Prostate gland (tissue), 2 donors: ENCODE data around the gene RSBN1L. TPM values are rescaled to one million over a fixed set of nuclear protein-coding genes. Genes with fewer than 3 reads are reported as not detected.

Experiments
- DNase-seq: peaks from one replicate; pipeline ENCODE4 v3.0.0-alpha.2; 2019; ENCODE audit warnings: low spot score
- H3K27ac ChIP-seq, 2 donors: fragments of 200-600 bp; sonication (generic); 2 replicates each; pipeline ENCODE4 v1.5.1; 2017 to 2019
- H3K27me3 ChIP-seq: fragments of 200-600 bp; sonication (generic); replicated peaks from 2 replicates; pipeline ENCODE4 v1.5.1; 2019; ENCODE audit not compliant: insufficient read depth
- H3K36me3 ChIP-seq, 2 donors: fragments of 200-600 bp; sonication (generic); 1 replicate in 1 of 2; 2 replicates in 1 of 2; pipeline versions ENCODE4 v1.5.1 to v1.8.1; 2017 to 2019
- H3K4me1 ChIP-seq: fragments of 200-600 bp; sonication (generic); replicated peaks from 2 replicates; pipeline ENCODE4 v1.5.1; 2019
- H3K4me3 ChIP-seq, 2 donors: fragments of 200-600 bp; sonication (generic); 2 replicates each; pipeline ENCODE4 v1.5.1; 2017 to 2019
- H3K9me3 ChIP-seq: fragments of 200-600 bp; sonication (generic); 2 replicates; pipeline ENCODE4 v1.5.1; 2017
- CTCF ChIP-seq, 4 experiments: fragments of 200-600 bp in 2 of 4; fragments of 450-650 bp in 2 of 4; sonication (generic) in 2 of 4; IDR thresholded peaks; 1 replicate in 3 of 4; 2 replicates in 1 of 4; pipeline ENCODE4 v1.5.1; 2016 to 2019; ENCODE audit warnings: antibody characterized with exemption in 4 of 4, mild to moderate bottlenecking in 2 of 4, moderate library complexity in 2 of 4
- POLR2A ChIP-seq: fragments of 450-650 bp; IDR thresholded peaks from one replicate; pipeline ENCODE4 v1.6.1; 2016; ENCODE audit warnings: antibody characterized with exemption, mild to moderate bottlenecking
- POLR2AphosphoS5 ChIP-seq: sonication (generic); formaldehyde crosslinking; IDR thresholded peaks from one replicate; pipeline ENCODE4 v1.6.1; 2017; ENCODE audit warnings: antibody characterized with exemption
- WGBS: methylation state at CpG from one replicate; pipeline ENCODE4 v1.1.5; 2018; 5-methylcytosine and 5-hydroxymethylcytosine counted together
- intact Hi-C: fragments of 100-400 bp; cut with DNase I; formaldehyde crosslinking; loops from one replicate; pipeline ENCODE4 v1.14.2; 2022
- total RNA-seq, 2 donors: library from RNA; depleted of rRNA; stranded (reverse); fragments of >200 nt; gene quantifications; one replicate each; pipeline ENCODE4 v1.1.0, GENCODE V29; 2016

RSBN1L gene
- total RNA-seq, 2 donors from 2014 or later: 19.4 to 20.7 TPM

DNA sequence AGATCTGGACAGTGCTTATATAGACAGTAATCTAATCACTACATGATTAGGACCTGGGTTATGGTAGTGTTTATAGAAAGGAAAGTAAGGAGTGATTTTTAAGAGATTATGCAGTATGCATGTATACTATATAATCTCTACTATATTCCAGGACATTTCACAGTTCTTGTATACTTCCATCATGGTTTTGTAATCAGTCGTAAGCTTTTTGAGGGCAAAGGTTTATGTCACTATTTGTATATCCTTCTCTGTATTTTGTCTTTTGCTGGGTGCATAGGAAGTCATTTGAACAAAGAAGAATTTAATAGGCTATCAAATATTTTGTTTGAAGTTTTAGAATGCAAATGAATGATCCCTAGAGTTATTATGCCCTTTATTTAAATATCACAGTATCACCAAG, 39.2 kb downstream of the RSBN1L start:
- no peak overlapping the region for H3K27ac ChIP-seq
- intact Hi-C loops: no loop called here
- TF ChIP-seq POLR2A: no peak
- TF ChIP-seq CTCF (IDR thresholded peaks at IDR 0.05): no peak
- no peaks in the 10 kb centered on the region for H3K4me1 ChIP-seq
- no peak for DNase-seq
- no peaks in the 10 kb centered on the region for H3K36me3 ChIP-seq
- WGBS: 87% methylated on average over 1 of the region's 1 CpG
- H3K4me3 ChIP-seq: no peak overlapping the region
- H3K9me3 ChIP-seq: no peaks in the 10 kb centered on the region
- no peaks in the 10 kb centered on the region for H3K27me3 ChIP-seq

GRCh38 chr7:77736991-77737390, 40.7 kb downstream of the RSBN1L start:
- WGBS: 88% methylated on average over 5 of the region's 5 CpGs
- Histone ChIP-seq H3K27ac (no peak overlapping the region), H3K27me3 (no peaks in the 10 kb centered on the region), H3K4me1 (no peaks in the 10 kb centered on the region), H3K36me3 (no peaks in the 10 kb centered on the region), H3K9me3 (no peaks in the 10 kb centered on the region), H3K4me3 (no peak overlapping the region)
- no peak for TF ChIP-seq POLR2AphosphoS5
- no peak for TF ChIP-seq POLR2A
- no peak for TF ChIP-seq CTCF (IDR thresholded peaks at IDR 0.05)
- intact Hi-C loops: no loop called here
- no peak for DNase-seq

DNA sequence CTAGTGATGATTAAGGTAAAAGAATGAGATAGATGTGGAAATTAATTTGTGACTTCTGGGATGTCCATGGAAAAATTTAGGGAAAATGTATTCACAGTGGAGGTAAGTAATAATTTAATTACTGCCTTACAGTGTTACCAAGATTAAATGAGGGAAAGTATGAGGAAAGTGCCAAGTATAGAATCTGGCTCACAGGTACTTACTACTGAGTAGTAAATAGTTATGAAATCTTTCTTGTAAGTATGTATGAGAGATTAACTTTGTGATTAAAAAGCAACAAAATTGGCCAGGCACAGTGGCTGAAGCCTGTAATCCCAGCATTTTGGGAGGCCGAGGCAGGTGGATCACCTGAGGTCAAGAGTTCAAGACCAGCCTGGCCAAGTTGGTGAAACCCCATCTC, 42.1 kb downstream of the RSBN1L start:
- no peaks in the 10 kb centered on the region for H3K4me1 ChIP-seq
- WGBS: 96% methylated on average over 1 of the region's 1 CpG
- no peaks in the 10 kb centered on the region for H3K9me3 ChIP-seq
- no peaks in the 10 kb centered on the region for H3K36me3 ChIP-seq
- DNase-seq: no peak
- H3K27me3 ChIP-seq: no peaks in the 10 kb centered on the region
- H3K27ac ChIP-seq: no peak overlapping the region
- no peak overlapping the region for H3K4me3 ChIP-seq
- intact Hi-C loops: no loop called here
- no peak for TF ChIP-seq CTCF (IDR thresholded peaks at IDR 0.05)
- TF ChIP-seq POLR2A: no peak
- no peak for TF ChIP-seq POLR2AphosphoS5

DNA sequence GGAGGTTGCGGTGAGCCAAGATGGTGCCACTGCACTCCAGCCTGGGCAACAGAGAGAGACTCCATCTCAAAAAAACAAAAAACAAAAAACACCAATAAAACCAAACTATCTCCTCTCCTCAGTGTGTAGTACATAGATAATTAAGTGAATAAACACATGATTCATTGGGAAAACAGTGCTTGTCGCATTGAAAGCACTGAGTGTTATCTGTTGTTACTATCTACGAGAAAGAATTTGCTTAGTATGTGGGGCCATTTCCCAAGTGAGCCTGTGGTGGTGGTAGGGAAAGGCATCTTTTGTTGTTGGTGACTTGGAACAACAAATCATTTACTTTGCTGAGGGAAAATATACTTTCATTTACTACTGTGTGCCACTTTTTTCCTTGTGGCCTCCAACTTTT, 42.6 kb downstream of the RSBN1L start:
- Histone ChIP-seq H3K36me3 (no peaks in the 10 kb centered on the region), H3K27me3 (no peaks in the 10 kb centered on the region), H3K27ac (no peak overlapping the region), H3K4me1 (no peaks in the 10 kb centered on the region), H3K4me3 (no peak overlapping the region), H3K9me3 (no peaks in the 10 kb centered on the region)
- intact Hi-C loops: no loop called here
- WGBS: 58% methylated on average over 3 of the region's 3 CpGs
- no peak for DNase-seq
- no peak for TF ChIP-seq POLR2A
- TF ChIP-seq CTCF (IDR thresholded peaks at IDR 0.05): no peak
- no peak for TF ChIP-seq POLR2AphosphoS5

DNA sequence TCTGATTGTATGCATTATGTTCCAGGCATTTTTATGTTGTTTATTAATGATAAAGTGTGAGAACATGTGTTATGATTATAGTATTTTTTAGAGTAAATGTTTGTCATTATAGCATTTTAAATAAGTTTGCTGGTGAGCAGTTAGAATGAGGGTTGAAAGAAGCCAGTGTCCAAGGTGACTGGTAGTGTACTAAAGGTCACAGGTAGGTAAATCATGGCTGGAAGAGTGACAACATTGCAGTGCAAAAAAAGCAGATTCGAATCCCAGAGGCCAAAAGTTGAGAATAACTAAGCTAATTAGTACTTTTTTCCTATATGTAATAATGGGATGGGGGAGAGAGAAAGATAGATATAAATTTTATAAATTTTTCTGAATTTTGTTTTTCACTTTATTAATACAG, 44.0 kb downstream of the RSBN1L start:
- no peak for DNase-seq
- TF ChIP-seq POLR2A (no peak), CTCF (IDR thresholded peaks at IDR 0.05) (no peak), POLR2AphosphoS5 (no peak)
- no peaks in the 10 kb centered on the region for H3K36me3 ChIP-seq
- no peaks in the 10 kb centered on the region for H3K4me1 ChIP-seq
- no peak overlapping the region for H3K27ac ChIP-seq
- H3K4me3 ChIP-seq: no peak overlapping the region
- H3K27me3 ChIP-seq: no peaks in the 10 kb centered on the region
- no peaks in the 10 kb centered on the region for H3K9me3 ChIP-seq
- intact Hi-C loops: no loop called here
- WGBS: 73% methylated on average over 1 of the region's 1 CpG
